SIG-M5 (cell line): ENCODE data around the gene IKZF1.

ENCODE experiments used
- DNase-seq: peaks from one replicate; lab custom pipeline; 2025; lab: John Stamatoyannopoulos, UW

IKZF1 gene

GRCh38 chr7:50283731-50284130, 20.8 kb upstream of the IKZF1 start:
- no peak for DNase-seq

DNA sequence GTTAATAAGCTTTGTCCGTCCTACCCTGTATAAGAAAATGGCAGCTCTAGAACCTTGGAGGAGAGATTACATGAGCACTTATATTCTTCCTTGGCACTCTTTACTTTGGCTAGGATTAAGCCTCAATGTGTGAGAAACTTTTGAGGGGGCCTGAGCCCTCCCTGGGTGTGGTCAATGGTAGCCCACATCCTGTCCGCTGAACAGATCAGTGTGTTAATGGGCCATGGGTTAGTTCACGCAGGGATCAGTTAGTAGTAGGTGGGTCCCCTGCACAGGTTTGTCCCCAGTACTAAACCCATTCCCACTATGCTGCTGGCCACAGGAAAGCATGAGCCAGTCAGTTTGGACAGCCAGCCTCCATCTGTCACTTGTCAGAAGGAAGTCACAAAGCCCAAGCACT, 20.2 kb upstream of the IKZF1 start:
- DNase-seq, result no peak

DNA sequence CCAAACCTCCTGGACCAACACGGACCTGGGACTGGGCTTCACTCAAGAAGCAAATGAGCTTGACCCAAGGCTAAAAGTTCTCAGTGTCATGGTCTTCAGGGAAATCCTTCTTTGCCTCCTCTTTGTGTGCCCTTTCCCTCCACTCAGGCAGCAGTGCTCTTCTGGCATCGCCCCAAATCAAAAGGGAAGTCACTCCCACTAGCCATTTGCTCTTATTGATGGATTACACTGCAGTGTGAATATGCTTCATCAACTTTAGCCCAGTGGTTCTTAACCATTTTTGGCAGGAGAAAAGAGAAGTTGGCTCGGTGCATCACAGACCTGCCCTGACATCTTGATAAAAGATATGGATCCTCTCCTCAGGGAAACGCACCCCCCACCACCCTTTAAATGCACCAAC, 19.2 kb upstream of the IKZF1 start:
- DNase-seq, result no peak

- no peak for DNase-seq
Observed at GRCh38 chr7:50287129-50287528, 17.4 kb upstream of the IKZF1 start.

GRCh38 chr7:50292165-50292757, 12.3 kb upstream of the IKZF1 start:
- no peak for DNase-seq

DNA sequence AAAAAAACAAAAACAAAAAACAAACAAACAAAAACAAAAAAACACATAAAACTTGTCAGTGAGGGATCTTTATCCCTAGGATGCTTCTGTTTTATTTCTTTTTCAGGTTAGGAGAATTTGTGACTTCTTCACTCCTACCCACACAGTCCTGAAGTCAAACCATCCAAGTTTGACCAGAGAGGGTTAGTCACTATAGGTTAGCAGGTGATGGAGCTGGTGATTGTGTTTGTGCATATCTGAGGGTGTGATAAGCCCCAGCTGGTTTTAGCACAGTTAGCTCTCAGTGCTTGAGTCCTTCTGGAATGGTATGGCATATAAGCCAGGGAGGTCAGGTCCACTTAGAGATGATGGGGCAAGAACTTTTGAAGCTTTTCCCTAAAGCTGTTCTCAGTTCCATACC, 11.8 kb upstream of the IKZF1 start:
- no peak for DNase-seq

DNA sequence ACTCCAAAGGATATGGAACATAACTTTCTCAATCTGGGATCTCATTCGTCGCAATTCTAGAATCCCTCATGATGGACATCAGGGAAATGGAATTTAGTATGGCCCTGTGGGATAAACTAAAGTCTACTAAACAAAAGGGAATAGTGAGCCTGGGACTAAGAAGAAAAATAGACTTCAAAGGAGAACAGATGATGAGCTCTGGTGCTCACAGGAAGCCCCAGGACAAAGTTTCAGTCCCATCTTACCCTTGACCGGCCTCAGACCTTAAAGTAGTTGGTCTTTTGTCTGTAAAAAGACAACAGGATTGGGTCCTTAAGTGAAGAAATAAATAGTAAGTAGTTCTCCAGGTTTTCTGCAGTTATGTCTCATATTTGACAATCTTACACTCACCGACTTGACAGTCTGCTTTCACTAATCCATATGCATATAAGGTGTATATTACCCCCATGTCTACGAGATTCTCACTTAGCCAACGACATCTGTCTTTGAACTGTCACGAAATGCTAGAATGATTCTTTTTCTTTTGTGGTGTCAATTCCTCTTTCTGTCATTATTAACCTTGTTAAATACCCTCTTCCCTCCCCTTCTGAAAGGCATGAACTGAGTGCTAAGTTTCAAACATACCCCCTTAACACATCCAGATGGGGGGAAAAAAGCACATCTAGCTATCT, 10.9 kb upstream of the IKZF1 start:
- no peak for DNase-seq

DNA sequence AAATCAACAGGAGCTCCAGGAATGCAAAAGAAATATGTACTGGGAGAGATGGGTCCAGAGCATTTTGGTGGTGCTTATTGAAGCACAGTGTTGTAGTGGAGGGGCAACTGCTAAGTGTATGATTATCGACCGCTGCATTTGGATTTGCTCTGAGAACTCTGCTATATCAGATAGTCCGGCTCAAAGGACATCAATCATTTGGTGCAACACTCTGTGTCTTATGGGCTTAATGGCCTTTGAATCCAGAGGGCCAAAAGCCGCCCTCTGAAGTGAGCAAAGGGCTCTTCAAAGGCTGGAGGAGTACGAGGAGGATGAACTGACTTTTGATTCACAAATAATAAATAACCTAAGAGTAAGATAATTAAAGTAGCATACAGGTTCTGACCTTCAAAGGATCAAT, 9.4 kb upstream of the IKZF1 start:
- no peak for DNase-seq

GRCh38 chr7:50296799-50297198, 7.7 kb upstream of the IKZF1 start:
- no peak for DNase-seq

DNA sequence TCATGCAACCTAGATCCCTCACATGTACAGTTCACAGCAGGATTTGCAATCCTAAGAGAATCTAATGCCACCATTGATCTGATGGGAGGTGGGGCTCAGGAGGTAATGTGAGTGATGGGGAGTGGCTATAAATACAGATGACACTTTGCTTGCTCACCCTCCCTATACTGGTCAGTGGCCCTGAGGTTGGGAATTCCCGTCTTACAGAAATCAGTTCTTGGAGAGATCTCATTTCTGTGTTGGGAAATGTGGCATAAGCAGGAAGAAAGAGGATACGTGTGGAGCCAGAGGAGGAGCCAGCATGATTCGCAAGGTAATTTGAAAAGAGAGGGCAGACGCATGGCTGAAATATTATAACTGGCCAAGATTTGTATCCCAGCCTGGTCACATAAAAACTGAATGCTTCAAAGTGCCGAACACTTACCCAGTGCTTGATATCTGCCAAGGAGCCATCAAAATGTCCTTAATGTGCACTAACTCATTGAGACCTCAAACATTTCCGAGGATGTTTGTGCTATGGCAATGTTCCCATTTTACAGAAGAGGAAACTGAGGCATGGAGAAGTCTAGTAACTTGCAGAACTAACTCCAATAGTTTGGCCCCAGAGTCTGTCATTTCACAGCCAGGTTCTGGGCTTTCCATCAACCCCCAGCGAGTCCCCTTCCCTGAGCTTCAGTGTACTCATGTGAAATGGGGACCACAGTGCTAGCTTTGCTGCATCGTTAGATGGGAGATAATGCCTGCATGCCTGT, 5.5 kb upstream of the IKZF1 start:
- DNase-seq, result no peak

DNA sequence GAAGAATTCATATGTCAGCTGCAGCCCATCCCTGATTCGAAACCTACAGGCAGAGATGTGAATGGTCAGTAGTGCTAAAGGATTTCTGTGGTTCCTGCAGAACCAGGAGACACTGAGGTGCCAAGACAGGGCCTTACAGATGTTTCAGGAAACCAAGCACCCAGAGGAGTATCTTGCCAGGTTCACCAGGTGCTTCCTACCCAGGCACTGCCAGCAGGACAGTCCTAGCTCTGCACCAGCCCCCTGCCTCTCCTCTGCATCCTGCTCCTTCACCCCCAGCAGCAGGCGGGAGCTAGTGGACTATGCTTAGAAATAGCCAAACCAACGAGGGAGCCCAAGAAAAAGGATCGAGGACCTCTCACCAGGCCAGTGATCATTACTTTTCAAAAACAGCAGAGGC, 4.2 kb upstream of the IKZF1 start:
- DNase-seq, result no peak

DNA sequence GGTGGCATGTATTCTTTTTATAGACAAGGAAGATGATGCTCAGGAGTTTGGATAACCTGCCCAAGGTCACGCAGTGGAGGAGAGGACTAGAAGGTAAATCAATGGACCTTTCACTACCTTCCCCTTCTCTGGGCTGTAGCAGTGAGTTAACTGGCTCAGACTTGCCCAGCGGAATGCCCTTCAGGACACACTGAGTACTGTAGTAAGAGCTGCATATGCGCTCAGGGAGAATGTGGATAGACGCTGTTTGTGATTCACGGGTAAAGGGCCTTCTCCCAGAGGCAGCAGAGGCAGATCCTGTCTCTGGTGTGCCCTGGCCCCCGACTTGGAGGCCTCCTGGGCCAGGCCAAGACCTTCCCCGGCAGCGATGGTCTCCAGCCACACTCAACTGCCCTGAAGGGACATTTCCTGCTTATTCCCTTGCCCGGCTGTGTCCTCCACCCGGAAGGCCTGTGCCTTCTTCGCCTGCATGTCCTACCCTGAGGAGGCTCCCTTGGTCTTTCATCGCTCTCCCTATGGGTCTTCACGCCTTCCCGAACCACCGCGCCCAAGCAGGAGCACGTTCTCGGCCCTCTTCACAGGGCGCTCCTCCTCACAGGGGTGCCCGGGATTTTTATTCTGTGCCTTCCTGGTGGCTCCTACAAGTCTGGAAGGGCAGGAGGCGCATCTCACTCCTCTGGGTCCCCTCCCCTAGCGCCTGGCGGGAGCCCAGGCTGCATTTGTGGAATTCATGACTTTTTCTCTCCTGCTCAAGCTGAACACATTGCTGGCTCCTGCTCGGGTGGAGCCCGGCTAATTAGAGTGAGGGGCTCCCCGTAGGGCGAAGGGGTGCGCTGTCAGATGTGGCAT, 1.8 kb upstream of the IKZF1 start:
- no peak for DNase-seq

DNA sequence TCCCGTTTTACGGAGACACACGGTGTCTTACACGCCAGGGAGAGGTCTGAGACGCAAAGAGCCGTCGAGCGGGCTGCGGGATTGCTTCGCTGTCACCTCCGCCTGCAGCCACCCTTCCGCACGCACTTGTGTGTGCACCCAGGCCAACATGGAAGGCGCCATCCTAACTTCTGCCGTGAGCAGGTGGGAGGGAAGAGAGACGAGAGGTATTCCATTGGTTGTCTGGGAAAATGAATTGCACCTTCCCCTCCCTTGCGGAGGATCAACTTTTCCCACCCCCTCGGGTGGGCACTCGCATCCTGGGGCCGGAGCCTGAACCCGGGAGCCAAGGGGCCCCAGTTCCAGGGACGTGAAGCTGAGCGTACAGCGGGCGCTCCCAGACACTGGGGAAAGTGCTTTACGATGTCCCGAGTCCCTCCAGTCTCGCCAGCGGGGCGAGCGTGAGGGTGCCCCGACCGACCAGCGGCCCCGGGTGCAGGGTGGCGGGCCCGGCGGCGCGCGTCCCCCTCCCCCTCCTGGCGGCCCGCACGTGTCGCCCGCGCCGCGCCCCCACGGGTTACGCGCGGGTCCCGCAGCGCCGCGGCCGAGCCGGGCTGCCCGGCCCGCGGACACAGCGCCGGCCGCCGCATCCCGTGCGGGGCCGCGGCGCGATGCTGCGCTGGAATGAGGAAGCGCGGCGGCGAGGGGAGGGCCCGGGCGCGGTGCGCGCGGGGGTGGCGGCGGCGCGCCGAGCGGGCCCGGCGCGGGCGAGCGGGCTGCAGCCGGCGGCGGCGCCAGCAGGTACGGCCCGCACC, 984 bp upstream of the IKZF1 start:
- DNase-seq, result no peak

- DNase-seq, result no peak
Observed at GRCh38 chr7:50304911-50305582, 531 bp downstream of the IKZF1 start.

GRCh38 chr7:50305583-50306493, 1.3 kb downstream of the IKZF1 start:
- DNase-seq, result no peak

GRCh38 chr7:50306494-50307367, 2.2 kb downstream of the IKZF1 start:
- no peak for DNase-seq

DNA sequence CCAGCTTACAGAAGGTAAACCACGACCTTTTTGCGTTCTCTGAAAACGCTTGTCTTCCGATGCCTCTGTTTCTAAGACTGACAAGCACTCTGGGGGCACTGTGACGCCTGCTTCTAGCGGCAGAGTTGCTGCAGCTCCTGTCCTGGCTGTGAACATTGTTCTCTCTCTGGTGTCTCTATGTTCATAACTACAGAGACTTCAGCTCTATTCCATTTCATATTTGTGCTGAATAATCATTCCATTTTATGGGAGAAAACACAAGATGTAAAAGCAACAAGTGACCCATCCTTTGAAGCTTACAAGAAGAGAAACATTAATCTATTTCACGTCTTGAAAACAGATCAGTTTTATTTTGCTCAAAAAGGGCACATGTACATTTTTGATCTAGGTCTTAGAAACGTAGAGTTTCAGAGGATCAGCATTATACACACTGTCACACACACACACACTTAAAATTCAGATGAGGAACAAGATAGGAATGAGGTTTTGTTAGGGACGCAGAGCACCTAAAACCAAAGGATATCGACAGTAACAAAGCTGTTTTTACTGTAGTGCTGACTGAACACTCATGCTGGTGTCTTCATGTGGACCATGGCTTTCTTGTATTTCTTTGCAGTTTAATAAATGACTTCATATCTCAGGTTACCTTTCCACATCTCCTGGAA, 3.0 kb downstream of the IKZF1 start:
- peak; percentile 24 for DNase-seq

- DNase-seq, result no peak
Observed at GRCh38 chr7:50308203-50308531, 3.7 kb downstream of the IKZF1 start.
